Measurements from ENCODE around the gene ROBO2. TPM values are rescaled to one million over a fixed set of nuclear protein-coding genes. Genes with fewer than 3 reads are reported as not detected.
A peak's percentile ranks its signal among the peaks of the same experiment; 100 is the strongest.

The ROBO2 gene
- total RNA-seq, 2 experiments from 2014 or later = not detected

DNA sequence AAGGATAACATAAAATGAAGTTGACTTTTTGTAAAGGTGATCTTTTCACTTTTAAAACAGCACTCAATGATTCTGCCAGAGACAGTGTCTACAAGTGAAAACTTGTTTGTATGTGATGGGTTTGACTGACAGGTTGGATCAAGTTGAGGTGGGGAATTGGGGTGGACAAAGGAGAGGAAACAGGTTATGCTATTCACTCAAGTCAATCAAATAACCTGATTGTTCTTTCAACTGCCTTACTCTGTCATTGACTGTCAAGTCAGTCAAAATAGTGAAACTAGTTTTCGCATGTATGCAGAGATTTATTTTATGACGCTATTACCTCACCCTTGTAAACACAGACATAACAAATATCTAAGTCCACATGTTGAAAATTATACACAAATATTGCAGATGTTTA lies 187.7 kb downstream of the ROBO2 start:
- Mint-ChIP-seq H3K27me3 (ENCODE audit: low read depth) (no peaks in the 10 kb centered on the region), H3K36me3 (ENCODE audit: low read depth) (no peaks in the 10 kb centered on the region), H3K4me3 (no peak overlapping the region), H3K27ac (no peak overlapping the region), H3K9me3 (peaks cover 5% of the 10 kb centered on the region), H3K4me1 (ENCODE audit: low read depth) (no peaks in the 10 kb centered on the region)
- no peak for DNase-seq
- intact Hi-C loops (cut with micrococcal nuclease) = no loop called here
- CTCF ChIA-PET = no interaction called here

DNA sequence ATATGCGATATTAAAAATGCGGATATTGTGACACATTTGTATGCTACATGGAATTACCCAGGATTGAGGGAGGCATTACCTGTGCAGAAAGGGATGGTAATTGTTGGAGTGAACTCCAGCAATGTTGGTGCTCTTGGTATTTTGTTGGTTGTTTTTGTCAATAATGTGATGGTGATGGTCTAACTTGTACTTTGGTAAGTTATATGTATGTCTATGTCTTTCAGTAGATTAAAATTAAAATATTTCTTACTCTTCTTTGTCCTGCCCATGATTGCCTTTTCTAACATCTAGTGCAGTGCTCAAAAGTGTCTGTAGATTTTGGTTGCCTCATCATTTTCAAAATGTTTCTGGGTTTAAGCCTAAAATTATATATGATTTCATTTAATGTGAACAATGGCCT lies 192.7 kb downstream of the ROBO2 start:
- DNase-seq = no peak
- Mint-ChIP-seq H3K27ac (no peak overlapping the region), H3K27me3 (ENCODE audit: low read depth) (no peaks in the 10 kb centered on the region), H3K9me3 (peaks cover 2% of the 10 kb centered on the region), H3K4me1 (ENCODE audit: low read depth) (no peaks in the 10 kb centered on the region), H3K4me3 (no peak overlapping the region), H3K36me3 (ENCODE audit: low read depth) (no peaks in the 10 kb centered on the region)
- intact Hi-C loops (cut with micrococcal nuclease) = no loop called here
- CTCF ChIA-PET = no interaction called here

DNA sequence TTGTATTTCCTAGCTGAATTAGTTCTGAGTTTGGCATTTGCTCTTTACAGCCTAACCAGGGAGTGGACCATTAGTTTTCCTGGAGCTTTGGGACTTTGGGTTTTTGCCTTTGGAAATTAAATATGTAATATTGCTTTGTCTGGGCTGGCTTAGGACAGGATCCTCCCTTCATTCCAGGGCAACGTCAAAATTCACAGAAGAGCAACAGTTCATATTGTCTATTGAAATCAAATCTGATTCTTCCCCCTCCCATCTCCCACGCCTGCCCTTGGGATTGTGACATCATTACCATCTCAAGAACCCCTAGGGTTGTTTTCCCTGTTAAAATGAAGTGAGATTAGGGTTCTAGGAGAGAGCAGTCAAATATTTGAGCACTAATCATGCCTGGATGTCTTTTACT lies 194.1 kb downstream of the ROBO2 start:
- intact Hi-C loops (cut with micrococcal nuclease) = no loop called here
- H3K4me1 Mint-ChIP-seq (ENCODE audit: low read depth) = no peaks in the 10 kb centered on the region
- peaks cover 2% of the 10 kb centered on the region for H3K9me3 Mint-ChIP-seq
- no peak overlapping the region for H3K27ac Mint-ChIP-seq
- no peak overlapping the region for H3K4me3 Mint-ChIP-seq
- DNase-seq = no peak
- H3K27me3 Mint-ChIP-seq (ENCODE audit: low read depth) = no peaks in the 10 kb centered on the region
- CTCF ChIA-PET = interaction anchor here (0.6 kb wide), 1 partner anchor 23 kb away, joined by 3 read pairs; no protein-coding TSS in a partner anchor
- no peaks in the 10 kb centered on the region for H3K36me3 Mint-ChIP-seq (ENCODE audit: low read depth)

DNA sequence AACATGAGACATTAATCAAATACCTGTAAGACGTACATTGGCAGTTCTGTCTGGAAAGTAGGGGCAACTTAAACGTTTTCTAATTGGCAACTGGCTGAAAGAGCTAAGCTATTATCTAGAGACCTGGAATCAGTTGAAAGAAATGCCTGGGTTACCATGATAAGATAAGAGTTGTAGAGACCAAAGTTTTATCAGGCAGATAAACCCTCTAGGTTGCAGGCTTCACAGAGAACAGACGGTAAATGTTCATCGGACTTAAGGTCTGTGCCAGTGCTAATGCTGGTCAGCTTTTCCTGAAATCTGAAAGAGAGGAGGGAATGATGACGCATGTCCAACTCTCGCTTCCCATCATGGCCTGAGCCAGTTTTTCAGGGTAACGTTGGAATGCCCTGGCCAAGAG lies 196.2 kb downstream of the ROBO2 start:
- Mint-ChIP-seq H3K9me3 (peaks cover 4% of the 10 kb centered on the region), H3K36me3 (ENCODE audit: low read depth) (no peaks in the 10 kb centered on the region), H3K4me1 (ENCODE audit: low read depth) (no peaks in the 10 kb centered on the region), H3K27ac (no peak overlapping the region), H3K27me3 (ENCODE audit: low read depth) (no peaks in the 10 kb centered on the region), H3K4me3 (no peak overlapping the region)
- no peak for DNase-seq
- intact Hi-C loops (cut with micrococcal nuclease) = no loop called here
- CTCF ChIA-PET = no interaction called here

DNA sequence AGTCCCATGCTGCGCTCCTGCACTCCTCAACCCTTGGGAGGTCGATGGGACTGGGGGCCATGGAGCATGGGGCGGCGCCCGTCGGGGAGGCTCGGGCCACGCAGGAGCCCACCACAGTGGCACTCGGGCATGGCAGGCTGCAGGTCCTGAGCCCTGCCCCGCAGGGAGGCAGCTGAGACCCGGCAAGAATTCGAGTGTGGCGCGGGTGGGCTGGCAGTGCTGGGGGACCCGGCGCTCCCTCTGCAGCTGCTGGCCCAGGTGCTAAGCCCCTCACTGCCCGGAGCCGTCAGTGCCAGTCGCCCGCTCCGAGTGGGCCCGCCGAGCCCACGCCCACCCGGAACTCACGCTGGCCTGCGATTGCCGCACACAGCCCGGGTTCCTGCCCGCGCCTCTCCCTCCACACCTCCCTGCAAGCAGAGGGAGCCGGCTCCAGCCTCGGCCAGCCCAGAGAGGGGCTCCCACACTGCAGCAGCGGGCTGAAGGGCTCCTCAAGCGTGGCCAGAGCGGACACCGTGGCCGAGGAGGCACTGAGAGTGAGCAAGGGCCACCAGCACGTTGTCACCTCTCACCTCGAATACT lies 200.3 kb downstream of the ROBO2 start:
- CTCF ChIA-PET = interaction anchor here (0.6 kb wide), 1 partner anchor 31 kb away, joined by 5 read pairs; no protein-coding TSS in a partner anchor
- intact Hi-C loops (cut with micrococcal nuclease) = no loop called here

DNA sequence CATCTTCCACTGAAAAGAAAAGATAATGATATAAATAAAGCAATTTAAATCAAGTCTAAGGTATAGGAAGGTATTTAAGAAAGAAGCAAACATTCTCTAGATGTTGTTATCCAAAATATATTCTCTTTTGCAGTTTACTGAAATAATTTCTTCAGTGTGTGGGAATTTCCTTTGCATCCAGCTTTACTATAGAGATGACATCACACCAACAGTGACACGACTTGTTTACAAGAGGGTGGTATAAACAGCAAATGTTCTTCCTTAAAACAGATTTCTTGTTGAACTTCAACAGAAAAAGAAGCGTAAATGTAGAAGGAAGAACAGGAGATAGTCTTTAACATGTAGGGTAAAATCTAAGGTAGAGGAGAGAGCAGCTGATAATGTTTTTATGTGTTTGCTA lies 202.5 kb downstream of the ROBO2 start:
- H3K9me3 Mint-ChIP-seq = peaks cover 1% of the 10 kb centered on the region
- DNase-seq = no peak
- no peak overlapping the region for H3K4me3 Mint-ChIP-seq
- H3K4me1 Mint-ChIP-seq (ENCODE audit: low read depth) = no peaks in the 10 kb centered on the region
- H3K27ac Mint-ChIP-seq = no peak overlapping the region
- CTCF ChIA-PET = no interaction called here
- H3K27me3 Mint-ChIP-seq (ENCODE audit: low read depth) = no peaks in the 10 kb centered on the region
- H3K36me3 Mint-ChIP-seq (ENCODE audit: low read depth) = no peaks in the 10 kb centered on the region
- intact Hi-C loops (cut with micrococcal nuclease) = no loop called here

More for the DNA sequence above, 200.3 kb downstream of the ROBO2 start:
- Mint-ChIP-seq H3K27me3 (ENCODE audit: low read depth) (no peaks in the 10 kb centered on the region), H3K9me3 (peaks cover 1% of the 10 kb centered on the region), H3K36me3 (ENCODE audit: low read depth) (no peaks in the 10 kb centered on the region), H3K27ac (no peak overlapping the region), H3K4me3 (no peak overlapping the region), H3K4me1 (ENCODE audit: low read depth) (no peaks in the 10 kb centered on the region)
- no peak for DNase-seq

DNA sequence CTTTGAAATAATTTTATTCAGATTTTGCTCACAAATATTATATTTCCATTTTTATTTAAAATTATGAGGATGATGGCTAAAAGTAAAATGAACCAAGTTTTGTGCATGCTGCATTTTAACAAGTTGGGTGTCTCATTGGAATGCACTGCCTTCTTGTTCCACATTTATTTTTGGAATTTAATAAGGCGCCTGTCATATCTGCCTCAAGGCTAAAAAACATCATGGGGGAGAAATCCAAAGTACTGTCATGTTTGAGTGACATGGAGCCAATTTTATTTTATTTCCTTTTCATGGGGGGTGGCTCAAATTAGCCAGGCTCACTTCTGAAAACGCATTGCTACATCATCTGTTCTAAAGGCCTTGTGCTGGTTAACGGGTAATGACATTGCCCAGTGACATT lies 205.1 kb downstream of the ROBO2 start:
- Mint-ChIP-seq H3K36me3 (ENCODE audit: low read depth) (no peaks in the 10 kb centered on the region), H3K4me3 (no peak overlapping the region), H3K4me1 (ENCODE audit: low read depth) (no peaks in the 10 kb centered on the region), H3K9me3 (peaks cover 2% of the 10 kb centered on the region), H3K27me3 (ENCODE audit: low read depth) (no peaks in the 10 kb centered on the region), H3K27ac (no peak overlapping the region)
- CTCF ChIA-PET = no interaction called here
- intact Hi-C loops (cut with micrococcal nuclease) = no loop called here
- no peak for DNase-seq

DNA sequence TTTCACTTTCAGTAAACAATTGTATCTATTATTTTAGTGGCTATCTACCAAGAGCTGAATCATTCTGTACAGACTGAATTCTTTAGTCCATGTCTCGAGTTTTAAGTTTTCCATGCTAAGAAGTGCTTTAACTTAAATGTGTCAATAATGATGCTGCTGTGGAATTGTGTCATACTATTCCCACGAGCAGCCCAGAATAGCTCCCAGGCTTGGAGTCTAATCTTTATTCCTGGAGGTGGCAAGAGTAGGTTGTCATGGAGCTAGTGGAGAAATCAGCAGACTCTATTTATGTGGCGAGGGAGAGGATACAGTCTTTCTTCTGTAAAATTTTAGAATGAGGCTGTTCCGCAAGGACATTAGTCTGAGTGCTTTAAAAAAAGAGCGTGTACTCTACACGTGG lies 207.2 kb downstream of the ROBO2 start:
- no peaks in the 10 kb centered on the region for H3K4me1 Mint-ChIP-seq (ENCODE audit: low read depth)
- peaks cover 5% of the 10 kb centered on the region for H3K9me3 Mint-ChIP-seq
- intact Hi-C loops (cut with micrococcal nuclease) = no loop called here
- no peak overlapping the region for H3K4me3 Mint-ChIP-seq
- CTCF ChIA-PET = no interaction called here
- no peaks in the 10 kb centered on the region for H3K27me3 Mint-ChIP-seq (ENCODE audit: low read depth)
- no peaks in the 10 kb centered on the region for H3K36me3 Mint-ChIP-seq (ENCODE audit: low read depth)
- DNase-seq = no peak
- no peak overlapping the region for H3K27ac Mint-ChIP-seq

DNA sequence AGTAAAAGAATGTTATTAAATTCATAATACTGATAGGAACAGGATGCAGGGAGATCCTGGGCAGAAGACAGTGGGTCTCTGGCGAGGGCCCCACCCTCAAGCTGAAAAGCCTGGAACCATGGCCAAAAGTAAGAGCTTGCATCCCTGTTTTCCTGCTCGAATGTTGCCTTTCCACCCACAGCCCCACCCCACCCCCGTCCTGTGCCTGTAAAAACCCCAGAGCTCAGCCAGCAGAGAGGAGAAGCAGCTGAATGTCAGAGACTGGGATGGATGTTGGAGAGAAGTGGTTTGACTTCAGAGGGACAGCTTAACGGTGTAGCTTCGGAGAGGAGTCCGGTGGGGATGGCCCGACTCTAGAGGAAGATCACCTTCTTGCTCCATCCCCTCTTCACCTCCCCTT lies 207.9 kb downstream of the ROBO2 start:
- Mint-ChIP-seq H3K27ac (no peak overlapping the region), H3K4me1 (ENCODE audit: low read depth) (no peaks in the 10 kb centered on the region), H3K27me3 (ENCODE audit: low read depth) (no peaks in the 10 kb centered on the region), H3K4me3 (no peak overlapping the region), H3K36me3 (ENCODE audit: low read depth) (no peaks in the 10 kb centered on the region), H3K9me3 (peaks cover 5% of the 10 kb centered on the region)
- intact Hi-C loops (cut with micrococcal nuclease) = no loop called here
- no peak for DNase-seq
- CTCF ChIA-PET = no interaction called here

DNA sequence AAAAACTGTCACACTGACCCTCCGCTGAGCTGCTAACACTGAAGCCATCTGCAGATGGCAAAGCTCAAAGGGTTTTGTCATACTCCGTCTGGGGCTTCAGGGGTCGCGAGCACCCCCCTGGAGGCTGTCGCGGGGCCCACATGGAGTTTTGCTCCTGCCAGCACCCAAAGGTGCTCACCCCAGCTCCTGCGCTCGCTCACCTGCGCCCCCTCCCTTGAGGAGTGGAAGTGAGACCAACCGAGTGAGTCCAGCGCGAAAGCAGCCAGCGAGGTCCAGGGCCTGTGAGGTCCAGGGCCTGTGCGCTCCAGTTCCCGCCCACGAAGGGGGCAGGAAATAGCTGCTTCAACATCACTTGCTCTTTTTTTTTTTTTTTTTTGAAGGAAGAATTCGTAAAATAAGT lies 208.5 kb downstream of the ROBO2 start:
- Mint-ChIP-seq H3K4me1 (ENCODE audit: low read depth) (no peaks in the 10 kb centered on the region), H3K27me3 (ENCODE audit: low read depth) (no peaks in the 10 kb centered on the region), H3K4me3 (no peak overlapping the region), H3K9me3 (peaks cover 5% of the 10 kb centered on the region), H3K27ac (no peak overlapping the region), H3K36me3 (ENCODE audit: low read depth) (no peaks in the 10 kb centered on the region)
- no peak for DNase-seq
- CTCF ChIA-PET = no interaction called here
- intact Hi-C loops (cut with micrococcal nuclease) = no loop called here

DNA sequence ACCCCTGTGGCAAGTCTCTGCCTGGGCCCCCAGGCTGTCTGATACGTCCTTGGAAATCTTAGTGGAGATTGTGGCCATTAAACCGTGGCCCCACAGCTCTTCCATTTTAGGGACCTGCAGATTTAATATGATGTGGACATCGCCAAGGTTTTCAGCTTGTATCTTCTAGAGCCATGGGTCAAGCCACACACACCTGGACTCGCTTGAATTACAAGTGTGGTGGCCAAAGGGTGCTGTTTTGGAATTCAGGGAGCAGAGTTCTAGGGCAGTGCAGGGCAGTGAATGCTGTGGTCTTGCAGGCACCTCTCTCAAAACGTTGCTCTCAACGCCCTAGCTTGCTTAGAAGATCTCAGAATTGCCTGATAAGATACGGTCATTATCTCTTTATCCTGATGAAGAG lies 211.2 kb downstream of the ROBO2 start:
- no peak overlapping the region for H3K4me3 Mint-ChIP-seq
- CTCF ChIA-PET = no interaction called here
- H3K27ac Mint-ChIP-seq = no peak overlapping the region
- H3K36me3 Mint-ChIP-seq (ENCODE audit: low read depth) = no peaks in the 10 kb centered on the region
- DNase-seq = no peak
- intact Hi-C loops (cut with micrococcal nuclease) = no loop called here
- no peaks in the 10 kb centered on the region for H3K4me1 Mint-ChIP-seq (ENCODE audit: low read depth)
- peaks cover 5% of the 10 kb centered on the region for H3K9me3 Mint-ChIP-seq
- H3K27me3 Mint-ChIP-seq (ENCODE audit: low read depth) = no peaks in the 10 kb centered on the region

DNA sequence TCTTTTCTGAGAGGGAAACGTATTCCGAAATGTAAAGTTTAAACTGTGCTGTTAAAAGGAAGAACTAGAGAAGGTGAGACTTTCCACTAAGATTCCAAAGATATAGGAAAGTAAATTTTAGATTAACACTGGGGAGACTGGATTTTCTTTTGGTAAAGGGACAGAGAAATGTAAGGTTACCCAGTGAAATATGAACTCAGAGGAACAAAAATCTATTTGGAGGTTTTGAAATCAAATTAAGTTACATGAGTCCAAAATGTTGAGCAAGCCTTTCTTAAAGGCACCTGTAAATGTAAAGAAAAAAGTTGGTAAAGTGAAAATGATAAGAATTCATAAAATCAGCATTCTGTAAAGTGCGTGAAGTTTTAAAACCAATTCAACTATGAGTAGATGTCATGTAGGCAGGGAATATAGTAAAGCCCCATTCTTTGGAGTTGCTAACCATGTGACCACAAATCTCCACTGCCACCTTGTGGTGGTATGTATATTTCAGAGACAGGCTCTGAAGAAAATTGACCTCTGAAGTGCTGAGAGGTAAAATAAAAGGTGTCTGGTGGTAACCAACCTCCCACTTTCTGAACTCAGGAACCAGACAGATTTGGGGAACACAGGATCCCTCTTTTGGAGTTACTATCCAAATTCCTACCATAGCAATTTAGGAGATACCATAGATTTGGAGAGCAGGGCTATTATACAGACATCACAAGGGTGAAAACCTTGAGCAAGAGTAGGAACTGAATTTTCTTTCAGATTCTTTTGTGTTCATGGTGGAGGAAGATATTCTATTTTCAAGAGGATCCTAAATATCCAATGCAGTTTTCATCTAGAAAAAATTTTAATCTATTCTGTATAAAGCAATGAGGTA lies 215.3 kb downstream of the ROBO2 start:
- intact Hi-C loops (cut with micrococcal nuclease) = loop anchor here (1.0 kb wide), 1 partner anchor 217 kb away; no protein-coding TSS in a partner anchor
- no peaks in the 10 kb centered on the region for H3K36me3 Mint-ChIP-seq (ENCODE audit: low read depth)

More for the DNA sequence above, 215.3 kb downstream of the ROBO2 start:
- CTCF ChIA-PET = no interaction called here
- Mint-ChIP-seq H3K27ac (no peak overlapping the region), H3K27me3 (ENCODE audit: low read depth) (no peaks in the 10 kb centered on the region), H3K4me3 (no peak overlapping the region), H3K9me3 (peaks cover 3% of the 10 kb centered on the region), H3K4me1 (ENCODE audit: low read depth) (no peaks in the 10 kb centered on the region)
- DNase-seq = peak; percentile 23
